Peyer's patch (tissue), 4 donors: ENCODE measurements around the gene CASR. TPM values are rescaled to one million over a fixed set of nuclear protein-coding genes. Genes with fewer than 3 reads are reported as not detected.

Experiments
- DNase-seq, 3 donors: peaks; one replicate each; pipeline ENCODE4 v3.0.0-alpha.2; 2017 to 2019
- H3K27ac ChIP-seq, 4 donors: fragments of 200-600 bp; sonication (generic); one replicate each; pipeline ENCODE4 v1.5.1; 2016 to 2019
- H3K27me3 ChIP-seq, 2 donors: fragments of 200-600 bp; sonication (generic); one replicate each; pipeline ENCODE4 v1.5.1; 2019
- H3K36me3 ChIP-seq, 3 donors: fragments of 200-600 bp; sonication (generic); one replicate each; pipeline ENCODE4 v1.5.1; 2016 to 2019
- H3K4me1 ChIP-seq, 4 donors: fragments of 200-600 bp; sonication (generic); one replicate each; pipeline ENCODE4 v1.5.1; 2016 to 2019
- H3K4me3 ChIP-seq, 4 donors: fragments of 200-600 bp; sonication (generic); 1 replicate in 3 of 4; 2 replicates in 1 of 4; pipeline ENCODE4 v1.5.1; 2016 to 2019; ENCODE audit warnings: mild to moderate bottlenecking in 1 of 4
- H3K9me3 ChIP-seq, 4 donors: fragments of 200-600 bp; sonication (generic); one replicate each; pipeline ENCODE4 v1.5.1; 2016 to 2019; ENCODE audit warnings: mild to moderate bottlenecking in 1 of 4
- CTCF ChIP-seq, 6 experiments: fragments of 450-650 bp in 4 of 6; fragments of 200-600 bp in 2 of 6; sonication (generic) in 1 of 6; IDR thresholded peaks; one replicate each; pipeline ENCODE4 v1.5.1; 2017 to 2019; ENCODE audit warnings: antibody characterized with exemption in 6 of 6, mild to moderate bottlenecking in 3 of 6, moderate library complexity in 1 of 6
- POLR2A ChIP-seq, 2 donors: fragments of 450-650 bp; IDR thresholded peaks; one replicate each; pipeline ENCODE4 v1.5.1; 2017; ENCODE audit warnings: antibody characterized with exemption in 2 of 2, mild to moderate bottlenecking in 2 of 2, moderate library complexity in 2 of 2
- total RNA-seq, 4 donors: library from RNA; depleted of rRNA; stranded (reverse); fragments of >200 nt; gene quantifications; one replicate each; pipeline ENCODE4 v1.1.0, GENCODE V29; 2016

The CASR gene
- total RNA-seq, 4 donors from 2014 or later: 0.28 to 1.7 (median 1.1) TPM; not detected in 1

GRCh38 chr3:122305818-122306621 lies 122.6 kb downstream of the CASR start:
- Histone ChIP-seq H3K9me3 (no peaks in the 10 kb centered on the region), H3K27ac (peak overlapping the region in 1 of 4 donors; percentile 23), H3K4me3 (no peak overlapping the region), H3K4me1 (peaks cover 0 to 16% (median 4%) of the 10 kb centered on the region in 4 donors), H3K27me3 (no peaks in the 10 kb centered on the region), H3K36me3 (no peaks in the 10 kb centered on the region)
- no peak for TF ChIP-seq POLR2A (IDR thresholded peaks at IDR 0.05)
- peak in 3 of 6 experiments; percentile 62 to 72 (median 71) for TF ChIP-seq CTCF (IDR thresholded peaks at IDR 0.05)
- peak in 2 of 3 donors; percentile 64 for DNase-seq

GRCh38 chr3:122306622-122306953 lies 123.1 kb downstream of the CASR start:
- Histone ChIP-seq H3K9me3 (no peaks in the 10 kb centered on the region), H3K4me1 (peaks cover 0 to 19% (median 4%) of the 10 kb centered on the region in 4 donors), H3K27ac (peak overlapping the region in 1 of 4 donors; percentile 23), H3K27me3 (no peaks in the 10 kb centered on the region), H3K36me3 (no peaks in the 10 kb centered on the region), H3K4me3 (no peak overlapping the region)
- DNase-seq: no peak
- TF ChIP-seq CTCF (IDR thresholded peaks at IDR 0.05) (no peak), POLR2A (IDR thresholded peaks at IDR 0.05) (no peak)

- H3K27me3 ChIP-seq: no peaks in the 10 kb centered on the region
- H3K27ac ChIP-seq: no peak overlapping the region
- H3K4me3 ChIP-seq: no peak overlapping the region
- H3K36me3 ChIP-seq: no peaks in the 10 kb centered on the region
- peaks cover 0 to 19% (median 4%) of the 10 kb centered on the region in 4 donors for H3K4me1 ChIP-seq
- TF ChIP-seq POLR2A (IDR thresholded peaks at IDR 0.05) (no peak), CTCF (IDR thresholded peaks at IDR 0.05) (no peak)
- no peak for DNase-seq
- no peaks in the 10 kb centered on the region for H3K9me3 ChIP-seq
Measured at GRCh38 chr3:122307094-122307687, 123.7 kb downstream of the CASR start.

GRCh38 chr3:122307976-122308375 lies 124.5 kb downstream of the CASR start:
- H3K9me3 ChIP-seq: no peaks in the 10 kb centered on the region
- no peaks in the 10 kb centered on the region for H3K36me3 ChIP-seq
- no peak for TF ChIP-seq CTCF (IDR thresholded peaks at IDR 0.05)
- TF ChIP-seq POLR2A (IDR thresholded peaks at IDR 0.05): no peak
- no peak for DNase-seq
- no peak overlapping the region for H3K4me3 ChIP-seq
- H3K27ac ChIP-seq: no peak overlapping the region
- peaks cover 0 to 19% (median 4%) of the 10 kb centered on the region in 4 donors for H3K4me1 ChIP-seq
- no peaks in the 10 kb centered on the region for H3K27me3 ChIP-seq

GRCh38 chr3:122310361-122310760 lies 126.9 kb downstream of the CASR start:
- no peaks in the 10 kb centered on the region for H3K9me3 ChIP-seq
- peaks cover 0 to 24% (median 4%) of the 10 kb centered on the region in 4 donors for H3K4me1 ChIP-seq
- H3K27ac ChIP-seq: peak overlapping the region in 2 of 4 donors; percentile 68 to 76
- peak in 1 of 3 donors; percentile 50 for DNase-seq
- no peak for TF ChIP-seq CTCF (IDR thresholded peaks at IDR 0.05)
- TF ChIP-seq POLR2A (IDR thresholded peaks at IDR 0.05): no peak
- H3K27me3 ChIP-seq: no peaks in the 10 kb centered on the region
- no peaks in the 10 kb centered on the region for H3K36me3 ChIP-seq
- no peak overlapping the region for H3K4me3 ChIP-seq
